Omental fat pad (tissue), 4 donors: ENCODE results near the gene NFE2L2. TPM values are rescaled to one million over a fixed set of nuclear protein-coding genes. Genes with fewer than 3 reads are reported as not detected.
"Not testable (repeated sequence)": the region's sequence is repeated elsewhere in the genome, so short reads cannot be mapped to it uniquely, and the experiment has no call there.

Experiments used
- ATAC-seq: fragments of 150-250 bp; one replicate; pipeline ENCODE4 v1.9.1; 2016; ENCODE audit warnings: mild to moderate bottlenecking, moderate library complexity; ENCODE audit not compliant: low FRiP score
- DNase-seq: peaks from one replicate; pipeline ENCODE4 v3.0.0-alpha.2; 2019; ENCODE audit warnings: low spot score
- CTCF ChIP-seq, 3 donors: fragments of 450-650 bp; IDR thresholded peaks; one replicate each; pipeline ENCODE4 v1.5.1; 2016 to 2017; ENCODE audit warnings: antibody characterized with exemption in 3 of 3, mild to moderate bottlenecking in 3 of 3, moderate library complexity in 2 of 3
- total RNA-seq, 4 donors: library from RNA; depleted of rRNA; stranded (reverse); fragments of >200 nt; gene quantifications; one replicate each; pipeline ENCODE4 v1.1.0, GENCODE V29; 2016

The NFE2L2 gene
- total RNA-seq, 4 donors from 2014 or later, result 88.5 to 140 (median 106) TPM

- DNase-seq, result no peak
- no peak for ATAC-seq
- TF ChIP-seq CTCF (IDR thresholded peaks at IDR 0.05), result no peak
Observed at GRCh38 chr2:177249038-177249437, 15.5 kb downstream of the NFE2L2 start.

- no peak for DNase-seq
- TF ChIP-seq CTCF (IDR thresholded peaks at IDR 0.05), result no peak
- no peak for ATAC-seq
Observed at GRCh38 chr2:177247693-177248262, 16.7 kb downstream of the NFE2L2 start.

GRCh38 chr2:177246523-177247030 is 17.9 kb downstream of the NFE2L2 start:
- DNase-seq, result not testable (repeated sequence)

GRCh38 chr2:177246000-177246399 is 18.5 kb downstream of the NFE2L2 start:
- DNase-seq (no peak), ATAC-seq (no peak)
- TF ChIP-seq CTCF (IDR thresholded peaks at IDR 0.05), result no peak

More at GRCh38 chr2:177246523-177247030, 17.9 kb downstream of the NFE2L2 start:
- not testable (repeated sequence) for ATAC-seq

GRCh38 chr2:177245010-177245422 is 19.5 kb downstream of the NFE2L2 start:
- DNase-seq (no peak), ATAC-seq (peak; percentile 20)
- no peak for TF ChIP-seq CTCF (IDR thresholded peaks at IDR 0.05)

GRCh38 chr2:177244244-177244771 is 20.2 kb downstream of the NFE2L2 start:
- TF ChIP-seq CTCF (IDR thresholded peaks at IDR 0.05), result no peak
- DNase-seq, result no peak
- no peak for ATAC-seq

GRCh38 chr2:177243476-177243875 is 21.1 kb downstream of the NFE2L2 start:
- ATAC-seq (no peak), DNase-seq (no peak)
- no peak for TF ChIP-seq CTCF (IDR thresholded peaks at IDR 0.05)
